ENCODE results near the gene TNN. TPM values are rescaled to one million over a fixed set of nuclear protein-coding genes. Genes with fewer than 3 reads are reported as not detected.

TNN gene
- total and polyA plus RNA-seq, 2 experiments from 2014 or later = 0.18 to 0.31 TPM

- TF ChIP-seq EZH2phosphoT487 (IDR thresholded peaks at IDR 0.05; ENCODE audit: unreplicated experiment) (no peak), ZNF331 (CRISPR knock-in tag; IDR thresholded peaks at IDR 0.05; ENCODE audit: low read depth) (no peak), STAT1 (IDR thresholded peaks at IDR 0.05; ENCODE audit: unreplicated experiment) (no peak), CREB1 (CRISPR knock-in tag; IDR thresholded peaks at IDR 0.05; ENCODE audit: low read depth) (no peak), ZNF462 (CRISPR knock-in tag; IDR thresholded peaks at IDR 0.05) (no peak), JUNB (IDR thresholded peaks at IDR 0.05; ENCODE audit: unreplicated experiment) (no peak)
Measured at GRCh38 chr1:175070818-175071217, 3.2 kb downstream of the TNN start (continued).

GRCh38 chr1:175071276-175071943, 3.8 kb downstream of the TNN start:
- H3K4me1 ChIP-seq (ENCODE audit: insufficient read depth) = peaks cover 25% of the 10 kb centered on the region
- H3K36me3 ChIP-seq (ENCODE audit: insufficient read depth) = no peaks in the 10 kb centered on the region
- ATAC-seq = no peak
- H3K79me2 ChIP-seq (replicated peaks; ENCODE audit: insufficient read depth) = no peaks in the 10 kb centered on the region
- no peaks in the 10 kb centered on the region for H3K27me3 ChIP-seq (ENCODE audit: insufficient read depth)
- H3K27ac ChIP-seq (ENCODE audit: low read depth) = no peak overlapping the region
- DNase-seq (ENCODE audit: low spot score) = no peak
- H2AFZ ChIP-seq = peak overlapping the region; percentile 23; the same call in 1 of the 2 replicates
- Mint-ChIP-seq H3K4me3 (no peak overlapping the region), H3K36me3 (ENCODE audit: low read depth) (no peaks in the 10 kb centered on the region), H3K4me1 (peaks cover 48% of the 10 kb centered on the region), H3K9me3 (no peaks in the 10 kb centered on the region; the same call in 2 of the 3 replicates), H3K27ac (no peak overlapping the region), H3K27me3 (ENCODE audit: insufficient read depth, low read depth, poor library complexity) (peaks cover 12% of the 10 kb centered on the region)
- H3K9me2 ChIP-seq (ENCODE audit: insufficient read depth) = no peaks in the 10 kb centered on the region
- no peak overlapping the region for H3K4me3 ChIP-seq
- no peaks in the 10 kb centered on the region for H3F3A ChIP-seq (replicated peaks; ENCODE audit: low read depth)
- no peaks in the 10 kb centered on the region for H4K20me1 ChIP-seq (replicated peaks; ENCODE audit: insufficient read depth)
- 0 out of 2 replicates have a peak overlapping the region, but pooled peaks have one; percentile 25 for H3K4me2 ChIP-seq
- TF ChIP-seq STAT1 (IDR thresholded peaks at IDR 0.05; ENCODE audit: unreplicated experiment) = no peak
- TF ChIP-seq NANOG (IDR thresholded peaks at IDR 0.05; ENCODE audit: borderline replicate concordance) = no peak
- no peak for TF ChIP-seq CREB1 (CRISPR knock-in tag; IDR thresholded peaks at IDR 0.05; ENCODE audit: low read depth)
- no peak for TF ChIP-seq POLR2AphosphoS5 (IDR thresholded peaks at IDR 0.05; ENCODE audit: low read depth)
- no peak for TF ChIP-seq ZNF114 (CRISPR knock-in tag; IDR thresholded peaks at IDR 0.05)
- no peak for TF ChIP-seq ZNF331 (CRISPR knock-in tag; IDR thresholded peaks at IDR 0.05; ENCODE audit: low read depth)
- no peak for TF ChIP-seq EZH2phosphoT487 (IDR thresholded peaks at IDR 0.05; ENCODE audit: unreplicated experiment)
- TF ChIP-seq JUNB (IDR thresholded peaks at IDR 0.05; ENCODE audit: unreplicated experiment) = no peak
- TF ChIP-seq EZH2 (IDR thresholded peaks at IDR 0.05; ENCODE audit: low read depth, unreplicated experiment) = no peak
- TF ChIP-seq REST (IDR thresholded peaks at IDR 0.05; ENCODE audit: unreplicated experiment) = no peak
- no peak for TF ChIP-seq CTCF (conservative IDR thresholded peaks at IDR 0.05; ENCODE audit: low read depth in 2 of 2)

All from GM23338 (cell line).